BJ (cell line): ENCODE results near the gene DLG2. TPM values are rescaled to one million over a fixed set of nuclear protein-coding genes. Genes with fewer than 3 reads are reported as not detected.
"Not testable (repeated sequence)": the region's sequence is repeated elsewhere in the genome, so short reads cannot be mapped to it uniquely, and the experiment has no call there.

Experiments
- CTCF ChIA-PET: fragments of 350-600 bp; formaldehyde crosslinking; extraction: SDS; loops from one replicate; lab custom pipeline; 2021; ENCODE audit warnings: antibody characterized with exemption, inconsistent platforms; lab: Yijun Ruan, JAX
- POLR2A ChIA-PET: fragments of 300-600 bp; sonication (Branson Sonifier 250); formaldehyde crosslinking; extraction: SDS; loops from one replicate; lab custom pipeline; 2021; ENCODE audit warnings: antibody characterized with exemption; lab: Charles Lee
- DNase-seq: peaks from one replicate; pipeline ENCODE4 v3.0.0-alpha.2; 2011; ENCODE audit warnings: low read depth
- H3K27me3 ChIP-seq: 2 replicates; pipeline ENCODE4 v1.6.0; 2011; ENCODE audit warnings: low read length; ENCODE audit not compliant: control insufficient read depth, insufficient read depth
- H3K36me3 ChIP-seq: 2 replicates; pipeline ENCODE4 v1.5.1; 2011; ENCODE audit warnings: low read length; ENCODE audit not compliant: control insufficient read depth, insufficient read depth
- H3K4me3 ChIP-seq: 2 replicates; pipeline ENCODE4 v1.5.1; 2011; ENCODE audit warnings: low read depth, mild to moderate bottlenecking, control low read depth, low read length
- polyA plus RNA-seq: library from polyadenylated mRNA; depleted of rRNA; stranded (reverse); fragments of >200 nt; gene quantifications from 2 replicates; pipeline ENCODE4 v1.2.3, GENCODE V29; 2011
- TF ChIP-seq, protein P1 (sequence below): IDR thresholded peaks from 2 replicates; pipeline ENCODE4 v1.5.1; 2011; ENCODE audit warnings: low read depth, mild to moderate bottlenecking, control low read depth, inconsistent platforms, low read length, moderate library complexity; ENCODE audit not compliant: insufficient read depth

Gene DLG2
- polyA plus RNA-seq, 1 experiment = 0.28 TPM

DNA sequence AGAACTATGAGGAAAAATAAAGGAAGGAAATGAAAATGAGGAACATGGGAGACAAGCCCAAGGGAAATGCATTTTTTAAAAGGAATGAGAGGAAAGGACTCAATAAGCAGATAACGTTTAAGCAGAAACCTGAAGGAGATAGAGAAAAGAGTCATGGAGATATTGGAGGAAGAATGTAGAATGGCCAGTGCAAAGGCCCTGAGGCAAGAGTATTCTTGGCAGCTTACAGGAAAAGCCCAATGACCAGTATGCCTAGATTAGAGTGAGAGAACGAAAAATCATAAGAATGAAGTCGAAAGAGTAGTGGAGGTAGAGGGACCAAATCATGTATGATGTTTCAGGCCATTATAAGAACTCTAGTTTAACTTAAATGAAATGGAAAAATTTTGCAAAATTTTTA lies 220.3 kb downstream of the DLG2 start:
- H3K27me3 ChIP-seq = no peaks in the 10 kb centered on the region
- no peaks in the 10 kb centered on the region for H3K36me3 ChIP-seq
- H3K4me3 ChIP-seq = no peak overlapping the region
- TF ChIP-seq, protein P1, sequence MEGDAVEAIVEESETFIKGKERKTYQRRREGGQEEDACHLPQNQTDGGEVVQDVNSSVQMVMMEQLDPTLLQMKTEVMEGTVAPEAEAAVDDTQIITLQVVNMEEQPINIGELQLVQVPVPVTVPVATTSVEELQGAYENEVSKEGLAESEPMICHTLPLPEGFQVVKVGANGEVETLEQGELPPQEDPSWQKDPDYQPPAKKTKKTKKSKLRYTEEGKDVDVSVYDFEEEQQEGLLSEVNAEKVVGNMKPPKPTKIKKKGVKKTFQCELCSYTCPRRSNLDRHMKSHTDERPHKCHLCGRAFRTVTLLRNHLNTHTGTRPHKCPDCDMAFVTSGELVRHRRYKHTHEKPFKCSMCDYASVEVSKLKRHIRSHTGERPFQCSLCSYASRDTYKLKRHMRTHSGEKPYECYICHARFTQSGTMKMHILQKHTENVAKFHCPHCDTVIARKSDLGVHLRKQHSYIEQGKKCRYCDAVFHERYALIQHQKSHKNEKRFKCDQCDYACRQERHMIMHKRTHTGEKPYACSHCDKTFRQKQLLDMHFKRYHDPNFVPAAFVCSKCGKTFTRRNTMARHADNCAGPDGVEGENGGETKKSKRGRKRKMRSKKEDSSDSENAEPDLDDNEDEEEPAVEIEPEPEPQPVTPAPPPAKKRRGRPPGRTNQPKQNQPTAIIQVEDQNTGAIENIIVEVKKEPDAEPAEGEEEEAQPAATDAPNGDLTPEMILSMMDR = no peak
- CTCF ChIA-PET = no interaction called here
- POLR2A ChIA-PET = no interaction called here
- no peak for DNase-seq

DNA sequence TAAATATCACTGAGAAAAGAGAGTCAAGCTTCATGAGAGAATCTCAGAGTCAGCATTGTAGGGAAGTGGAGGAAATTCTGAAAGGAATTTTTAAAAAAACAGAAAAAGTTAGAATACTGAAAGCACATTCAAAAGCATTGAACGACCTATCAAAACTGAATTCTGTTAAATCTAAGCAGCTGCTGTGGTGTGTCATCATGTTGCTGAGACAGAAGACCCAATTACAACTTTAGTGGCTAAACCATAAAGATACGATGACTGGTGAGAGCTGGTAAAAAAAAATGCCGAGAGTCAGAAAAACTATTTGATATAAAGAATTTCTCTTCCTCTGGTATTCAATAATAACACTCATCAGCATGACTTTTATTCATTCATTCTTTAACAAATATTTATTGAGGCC lies 220.8 kb downstream of the DLG2 start:
- no peaks in the 10 kb centered on the region for H3K27me3 ChIP-seq
- TF ChIP-seq, protein P1 = no peak
- no peak for DNase-seq
- POLR2A ChIA-PET = no interaction called here
- no peaks in the 10 kb centered on the region for H3K36me3 ChIP-seq
- CTCF ChIA-PET = no interaction called here
- no peak overlapping the region for H3K4me3 ChIP-seq

GRCh38 chr11:85395515-85396055 lies 231.6 kb downstream of the DLG2 start:
- H3K27me3 ChIP-seq, H3K4me3 ChIP-seq, POLR2A ChIA-PET, H3K36me3 ChIP-seq, CTCF ChIA-PET, DNase-seq: not testable (repeated sequence)

DNA sequence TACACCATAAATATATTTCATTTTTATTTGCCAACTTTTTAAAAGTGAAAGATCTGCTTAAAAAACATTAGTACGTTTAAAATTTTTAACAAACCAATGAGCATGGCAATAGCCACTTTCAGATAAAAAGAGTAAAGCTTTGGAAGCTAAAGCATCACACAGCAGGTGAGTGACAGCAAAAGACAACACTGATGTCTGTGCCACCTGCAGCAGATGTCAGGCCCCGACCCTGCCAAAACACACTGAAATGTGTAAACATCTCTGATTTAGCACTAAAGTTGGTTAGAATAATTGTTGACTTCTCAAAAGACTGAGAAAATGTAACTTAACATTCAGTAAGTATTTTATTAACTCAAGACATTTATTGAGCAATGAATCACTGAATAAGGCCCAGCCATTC lies 232.9 kb downstream of the DLG2 start:
- TF ChIP-seq, protein P1 = no peak
- H3K4me3 ChIP-seq = no peak overlapping the region
- H3K36me3 ChIP-seq = no peaks in the 10 kb centered on the region
- POLR2A ChIA-PET = no interaction called here
- no peak for DNase-seq
- CTCF ChIA-PET = no interaction called here
- H3K27me3 ChIP-seq = no peaks in the 10 kb centered on the region

- H3K27me3 ChIP-seq = no peaks in the 10 kb centered on the region
- CTCF ChIA-PET = no interaction called here
- POLR2A ChIA-PET = no interaction called here
- no peaks in the 10 kb centered on the region for H3K36me3 ChIP-seq
- H3K4me3 ChIP-seq = no peak overlapping the region
- no peak for DNase-seq
- TF ChIP-seq, protein P1 = no peak
Observed at GRCh38 chr11:85391141-85391540, 236.0 kb downstream of the DLG2 start.

DNA sequence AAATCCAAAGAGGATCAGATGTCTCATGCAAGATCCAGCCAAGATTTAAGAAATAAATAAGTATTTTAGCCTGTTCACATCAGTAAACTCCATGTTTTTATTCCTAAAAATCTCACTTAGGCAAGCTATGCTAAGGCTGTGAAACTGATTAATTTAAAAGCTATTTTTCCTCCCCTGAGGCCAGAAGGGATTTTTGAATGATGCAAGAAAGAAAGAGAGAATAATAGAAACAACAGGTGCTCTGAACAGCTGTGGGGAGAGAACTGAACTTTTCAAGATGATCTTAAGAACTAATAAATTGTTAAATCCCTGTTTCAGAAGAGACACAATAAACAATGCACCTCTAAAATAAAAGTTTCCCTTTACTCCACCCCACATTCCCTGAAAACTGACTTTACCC lies 241.6 kb downstream of the DLG2 start:
- H3K27me3 ChIP-seq = no peaks in the 10 kb centered on the region
- CTCF ChIA-PET = interaction anchor here (0.6 kb wide), 1 partner anchor 15 kb away, joined by 3 read pairs; no protein-coding TSS in a partner anchor

More for the DNA sequence above, 241.6 kb downstream of the DLG2 start:
- Histone ChIP-seq H3K4me3 (no peak overlapping the region), H3K36me3 (no peaks in the 10 kb centered on the region)
- TF ChIP-seq, protein P1 = no peak
- DNase-seq = no peak
- POLR2A ChIA-PET = no interaction called here
